ENCODE results near the gene ADGRF3. TPM values are rescaled to one million over a fixed set of nuclear protein-coding genes. Genes with fewer than 3 reads are reported as not detected.
A peak's percentile ranks its signal among the peaks of the same experiment; 100 is the strongest.

ADGRF3 gene
- total and polyA plus RNA-seq, 2 of the 13 experiments (the other 11 are each of a cell fraction or from before 2014, with no cell fraction given) = 0.40 to 1.5 TPM

DNA sequence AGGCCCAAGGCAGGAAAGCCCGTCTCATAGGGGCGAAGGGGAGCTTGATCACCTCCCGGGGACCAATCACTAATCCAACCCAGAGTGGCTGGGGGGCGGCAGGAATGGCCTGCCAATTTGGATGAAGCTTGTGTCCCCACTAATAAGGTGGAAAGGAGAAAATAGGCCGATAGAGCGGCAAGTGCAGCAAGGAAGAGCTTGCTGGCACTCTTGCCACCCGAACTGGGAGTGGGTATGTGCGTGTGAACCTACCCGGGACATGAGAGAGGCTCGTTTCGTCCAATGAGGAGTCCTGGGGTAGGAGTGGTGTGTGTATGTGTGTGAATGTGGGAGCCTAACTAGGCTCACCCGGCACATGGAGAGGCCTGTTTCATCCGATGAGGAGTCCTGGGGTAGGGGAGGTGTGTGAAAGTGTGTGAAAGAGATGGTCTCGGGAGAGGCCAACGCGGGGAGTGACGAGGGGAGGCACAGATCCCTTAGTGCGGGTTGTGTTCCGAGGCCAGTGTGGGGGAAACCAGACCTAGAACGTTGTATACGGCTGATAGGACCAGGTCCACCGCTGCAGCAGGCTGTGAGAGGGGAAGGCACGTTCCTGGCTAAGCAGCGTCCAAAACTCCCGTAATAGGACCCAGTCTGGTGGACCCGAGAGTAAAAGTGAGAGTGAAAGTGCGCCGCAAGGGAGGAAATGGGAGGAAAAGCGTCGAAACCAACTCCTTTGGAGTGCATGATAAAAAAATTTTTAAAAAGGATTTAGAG lies 47.8 kb downstream of the ADGRF3 start (continued):
- no peak for TF ChIP-seq HDAC1 (CRISPR knock-in tag; IDR thresholded peaks at IDR 0.05)
- TF ChIP-seq FOXA1 (IDR thresholded peaks at IDR 0.05) = no peak
- no peak for TF ChIP-seq FOXA1 (CRISPR knock-in tag; IDR thresholded peaks at IDR 0.05)
- TF ChIP-seq DNMT3B (CRISPR knock-in tag; conservative IDR thresholded peaks at IDR 0.05) = no peak
- TF ChIP-seq RBFOX2 (IDR thresholded peaks at IDR 0.05; ENCODE audit: low read depth, low read length) = no peak
- TF ChIP-seq, protein P1, sequence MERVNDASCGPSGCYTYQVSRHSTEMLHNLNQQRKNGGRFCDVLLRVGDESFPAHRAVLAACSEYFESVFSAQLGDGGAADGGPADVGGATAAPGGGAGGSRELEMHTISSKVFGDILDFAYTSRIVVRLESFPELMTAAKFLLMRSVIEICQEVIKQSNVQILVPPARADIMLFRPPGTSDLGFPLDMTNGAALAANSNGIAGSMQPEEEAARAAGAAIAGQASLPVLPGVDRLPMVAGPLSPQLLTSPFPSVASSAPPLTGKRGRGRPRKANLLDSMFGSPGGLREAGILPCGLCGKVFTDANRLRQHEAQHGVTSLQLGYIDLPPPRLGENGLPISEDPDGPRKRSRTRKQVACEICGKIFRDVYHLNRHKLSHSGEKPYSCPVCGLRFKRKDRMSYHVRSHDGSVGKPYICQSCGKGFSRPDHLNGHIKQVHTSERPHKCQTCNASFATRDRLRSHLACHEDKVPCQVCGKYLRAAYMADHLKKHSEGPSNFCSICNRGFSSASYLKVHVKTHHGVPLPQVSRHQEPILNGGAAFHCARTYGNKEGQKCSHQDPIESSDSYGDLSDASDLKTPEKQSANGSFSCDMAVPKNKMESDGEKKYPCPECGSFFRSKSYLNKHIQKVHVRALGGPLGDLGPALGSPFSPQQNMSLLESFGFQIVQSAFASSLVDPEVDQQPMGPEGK (CRISPR knock-in tag; IDR thresholded peaks at IDR 0.05) = 0 out of 2 replicates have a peak, but pooled peaks have one; percentile 6
- no peak for TF ChIP-seq KDM4B (CRISPR knock-in tag; IDR thresholded peaks at IDR 0.05)
- TF ChIP-seq, protein P2, sequence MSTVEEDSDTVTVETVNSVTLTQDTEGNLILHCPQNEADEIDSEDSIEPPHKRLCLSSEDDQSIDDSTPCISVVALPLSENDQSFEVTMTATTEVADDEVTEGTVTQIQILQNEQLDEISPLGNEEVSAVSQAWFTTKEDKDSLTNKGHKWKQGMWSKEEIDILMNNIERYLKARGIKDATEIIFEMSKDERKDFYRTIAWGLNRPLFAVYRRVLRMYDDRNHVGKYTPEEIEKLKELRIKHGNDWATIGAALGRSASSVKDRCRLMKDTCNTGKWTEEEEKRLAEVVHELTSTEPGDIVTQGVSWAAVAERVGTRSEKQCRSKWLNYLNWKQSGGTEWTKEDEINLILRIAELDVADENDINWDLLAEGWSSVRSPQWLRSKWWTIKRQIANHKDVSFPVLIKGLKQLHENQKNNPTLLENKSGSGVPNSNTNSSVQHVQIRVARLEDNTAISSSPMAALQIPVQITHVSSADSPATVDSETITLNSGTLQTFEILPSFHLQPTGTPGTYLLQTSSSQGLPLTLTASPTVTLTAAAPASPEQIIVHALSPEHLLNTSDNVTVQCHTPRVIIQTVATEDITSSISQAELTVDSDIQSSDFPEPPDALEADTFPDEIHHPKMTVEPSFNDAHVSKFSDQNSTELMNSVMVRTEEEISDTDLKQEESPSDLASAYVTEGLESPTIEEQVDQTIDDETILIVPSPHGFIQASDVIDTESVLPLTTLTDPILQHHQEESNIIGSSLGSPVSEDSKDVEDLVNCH (CRISPR knock-in tag; IDR thresholded peaks at IDR 0.05) = no peak
- TF ChIP-seq, protein P3, sequence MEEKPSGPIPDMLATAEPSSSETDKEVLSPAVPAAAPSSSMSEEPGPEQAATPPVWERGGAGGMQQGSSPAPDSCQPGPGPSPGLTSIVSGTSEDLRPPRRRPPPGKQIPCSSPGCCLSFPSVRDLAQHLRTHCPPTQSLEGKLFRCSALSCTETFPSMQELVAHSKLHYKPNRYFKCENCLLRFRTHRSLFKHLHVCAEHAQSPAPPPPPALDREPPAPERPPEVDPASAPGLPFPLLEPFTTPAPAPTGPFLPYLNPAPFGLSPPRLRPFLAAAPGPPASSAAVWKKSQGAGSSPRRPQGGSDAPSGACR (CRISPR knock-in tag; IDR thresholded peaks at IDR 0.05) = no peak
- peak; percentile 55; the same call in 1 of the 2 replicates for TF ChIP-seq ZNF619 (CRISPR knock-in tag; IDR thresholded peaks at IDR 0.05)
- no peak for TF ChIP-seq FOXA3 (CRISPR knock-in tag; IDR thresholded peaks at IDR 0.05)
- TF ChIP-seq ZSCAN12 (CRISPR knock-in tag; IDR thresholded peaks at IDR 0.05) = no peak
- TF ChIP-seq RBM39 (IDR thresholded peaks at IDR 0.05; ENCODE audit: low read depth, low read length, poor library complexity, severe bottlenecking) = no peak
- no peak for TF ChIP-seq ZNF275 (CRISPR knock-in tag; IDR thresholded peaks at IDR 0.05; ENCODE audit: borderline replicate concordance)
- no peak for TF ChIP-seq KAT8 (CRISPR knock-in tag; IDR thresholded peaks at IDR 0.05)
- no peak for TF ChIP-seq CREM (IDR thresholded peaks at IDR 0.05)
- TF ChIP-seq CREM (CRISPR knock-in tag; IDR thresholded peaks at IDR 0.05) = no peak
- no peak for TF ChIP-seq ZSCAN9 (CRISPR knock-in tag; IDR thresholded peaks at IDR 0.05; ENCODE audit: borderline replicate concordance)
- TF ChIP-seq FOXP4 (CRISPR knock-in tag; IDR thresholded peaks at IDR 0.05) = no peak
- TF ChIP-seq ZNF589 (CRISPR knock-in tag; conservative IDR thresholded peaks at IDR 0.05) = no peak
